ENCODE measurements around the gene ARGLU1. TPM values are rescaled to one million over a fixed set of nuclear protein-coding genes. Genes with fewer than 3 reads are reported as not detected.
A peak's percentile ranks its signal among the peaks of the same experiment; 100 is the strongest.

ARGLU1 gene
- total RNA-seq, 1 experiment from 2014 or later: 94.4 TPM

GRCh38 chr13:106532111-106532929 lies 35.6 kb downstream of the ARGLU1 start:
- ChIA-PET POLR2A (interaction anchor here (0.6 to 7.6 kb wide), 19 partner anchors 10 to 1758 kb away, joined by 3 to 83 read pairs (median 5); partner anchors contain the start of gene ARGLU1), CTCF (interaction anchor here (0.5 to 3.7 kb wide), 28 partner anchors 9 to 1961 kb away, joined by 3 to 26 read pairs (median 4); no protein-coding TSS in a partner anchor)
- TF ChIP-seq CTCF (IDR thresholded peaks at IDR 0.05; ENCODE audit: unreplicated experiment): no peak
- peaks cover 17% of the 10 kb centered on the region for H3K4me1 Mint-ChIP-seq (ENCODE audit: insufficient read depth, unreplicated experiment)
- no peaks in the 10 kb centered on the region for H3K27me3 Mint-ChIP-seq (ENCODE audit: insufficient read depth, unreplicated experiment)
- intact Hi-C loops (cut with micrococcal nuclease): loop anchor here (1.0 to 10.0 kb wide), 12 partner anchors 24 to 1962 kb away; no protein-coding TSS in a partner anchor
- H3K9me3 Mint-ChIP-seq (ENCODE audit: unreplicated experiment): no peaks in the 10 kb centered on the region
- H3K36me3 Mint-ChIP-seq (ENCODE audit: insufficient read depth, unreplicated experiment): no peaks in the 10 kb centered on the region
- DNase-seq (ENCODE audit: unreplicated experiment): peak; percentile 47
- no TSS peak for BruUV-seq (replicated peaks)
- peak overlapping the region; percentile 86 for H3K27ac Mint-ChIP-seq (ENCODE audit: low read depth, unreplicated experiment)
- peak overlapping the region; percentile 95 for H3K4me3 Mint-ChIP-seq (ENCODE audit: unreplicated experiment)

GRCh38 chr13:106530980-106531481 lies 36.9 kb downstream of the ARGLU1 start:
- H3K4me1 Mint-ChIP-seq (ENCODE audit: insufficient read depth, unreplicated experiment): peaks cover 27% of the 10 kb centered on the region
- DNase-seq (ENCODE audit: unreplicated experiment): no peak
- H3K27ac Mint-ChIP-seq (ENCODE audit: low read depth, unreplicated experiment): peak overlapping the region; percentile 64
- no peaks in the 10 kb centered on the region for H3K9me3 Mint-ChIP-seq (ENCODE audit: unreplicated experiment)
- peak overlapping the region; percentile 95 for H3K4me3 Mint-ChIP-seq (ENCODE audit: unreplicated experiment)
- no peaks in the 10 kb centered on the region for H3K36me3 Mint-ChIP-seq (ENCODE audit: insufficient read depth, unreplicated experiment)
- TF ChIP-seq CTCF (IDR thresholded peaks at IDR 0.05; ENCODE audit: unreplicated experiment): no peak
- BruUV-seq (replicated peaks): no TSS peak
- intact Hi-C loops (cut with micrococcal nuclease): loop anchor here (5.0 to 10.0 kb wide), 7 partner anchors 379 to 1579 kb away; no protein-coding TSS in a partner anchor
- ChIA-PET POLR2A (interaction anchor here (0.6 to 3.3 kb wide), 4 partner anchors 8 to 1951 kb away, joined by 3 to 26 read pairs (median 10); no protein-coding TSS in a partner anchor), CTCF (interaction anchor here (0.8 to 2.3 kb wide), 9 partner anchors 10 to 1959 kb away, joined by 3 to 26 read pairs (median 6); no protein-coding TSS in a partner anchor)
- no peaks in the 10 kb centered on the region for H3K27me3 Mint-ChIP-seq (ENCODE audit: insufficient read depth, unreplicated experiment)

- H3K27ac Mint-ChIP-seq (ENCODE audit: low read depth, unreplicated experiment): peak overlapping the region; percentile 64
- DNase-seq (ENCODE audit: unreplicated experiment): no peak
- CTCF ChIA-PET: interaction anchor here (0.6 to 2.3 kb wide), 6 partner anchors 22 to 1959 kb away, joined by 3 to 26 read pairs (median 3); no protein-coding TSS in a partner anchor
- H3K4me3 Mint-ChIP-seq (ENCODE audit: unreplicated experiment): peak overlapping the region; percentile 21
- POLR2A ChIA-PET: no interaction called here
- TF ChIP-seq CTCF (IDR thresholded peaks at IDR 0.05; ENCODE audit: unreplicated experiment): no peak
- no peaks in the 10 kb centered on the region for H3K36me3 Mint-ChIP-seq (ENCODE audit: insufficient read depth, unreplicated experiment)
- intact Hi-C loops (cut with micrococcal nuclease): loop anchor here (5.0 to 10.0 kb wide), 7 partner anchors 378 to 1578 kb away; no protein-coding TSS in a partner anchor
- BruUV-seq (replicated peaks): no TSS peak
- no peaks in the 10 kb centered on the region for H3K27me3 Mint-ChIP-seq (ENCODE audit: insufficient read depth, unreplicated experiment)
- peaks cover 32% of the 10 kb centered on the region for H3K4me1 Mint-ChIP-seq (ENCODE audit: insufficient read depth, unreplicated experiment)
- H3K9me3 Mint-ChIP-seq (ENCODE audit: unreplicated experiment): no peaks in the 10 kb centered on the region
These were observed 37.6 kb downstream of the ARGLU1 start for GRCh38 chr13:106530171-106530851.
